ENCODE results near the gene SOD1. TPM values are rescaled to one million over a fixed set of nuclear protein-coding genes. Genes with fewer than 3 reads are reported as not detected.

The SOD1 gene
- total RNA-seq, 1 donor from 2014 or later: 595 TPM

Other genes starting within 250 kb of the SOD1 start
- gene SCAF4, start 72.4 kb downstream of the SOD1 start, total RNA-seq: 14.2 TPM
- gene HUNK, start 213.3 kb downstream of the SOD1 start, total RNA-seq: 0.55 TPM

Measured in left lobe of liver (tissue), 1 donor.